OCI-LY7 (cell line): ENCODE measurements around the gene SPAG6. TPM values are rescaled to one million over a fixed set of nuclear protein-coding genes. Genes with fewer than 3 reads are reported as not detected.

ENCODE experiments used
- BruUV-seq: library from RNA; stranded (reverse); fragments of 400-500 nt; replicated peaks from 2 replicates; lab custom pipeline; 2021; lab: Mats Ljungman, UMichigan
- CTCF ChIA-PET: fragments of 300-600 bp; sonication (Branson Sonifier 250); formaldehyde crosslinking; loops from one replicate; lab custom pipeline; 2022; ENCODE audit warnings: antibody characterized with exemption; ENCODE audit not compliant: unreplicated experiment; lab: Charles Lee
- POLR2A ChIA-PET: fragments of 300-600 bp; sonication (Branson Sonifier 250); formaldehyde crosslinking; loops from one replicate; lab custom pipeline; 2022; ENCODE audit warnings: antibody characterized with exemption; lab: Charles Lee
- DNase-seq: peaks from one replicate; pipeline ENCODE4 v3.0.0-alpha.2; 2015; ENCODE audit warnings: low spot score
- H2AFZ ChIP-seq: fragments of 200-600 bp; sonication (generic), shearing (Covaris generic); 2 replicates; pipeline ENCODE4 v1.6.1; 2014; ENCODE audit warnings: mild to moderate bottlenecking, antibody characterized with exemption, low read length, moderate library complexity
- H3K27ac ChIP-seq: fragments of 200-600 bp; sonication (generic); 2 replicates; pipeline ENCODE4 v1.5.1; 2014; ENCODE audit warnings: mixed run types, low read depth, mild to moderate bottlenecking, moderate library complexity, low read length, inconsistent platforms; ENCODE audit not compliant: poor library complexity, severe bottlenecking
- H3K36me3 ChIP-seq: fragments of 200-600 bp; sonication (generic); 2 replicates; pipeline ENCODE4 v1.6.1; 2014; ENCODE audit warnings: mild to moderate bottlenecking, antibody characterized with exemption, low read length, moderate library complexity, mixed read lengths; ENCODE audit not compliant: insufficient read depth
- H3K4me1 ChIP-seq: fragments of 200-600 bp; sonication (generic); 2 replicates; pipeline ENCODE4 v1.5.1; 2014; ENCODE audit warnings: mild to moderate bottlenecking, low read length; ENCODE audit not compliant: insufficient read depth, poor library complexity, severe bottlenecking
- H3K4me2 ChIP-seq: fragments of 200-600 bp; sonication (generic); 2 replicates; pipeline ENCODE4 v1.6.1; 2014; ENCODE audit warnings: mild to moderate bottlenecking, low read length
- H3K4me3 ChIP-seq: fragments of 200-600 bp; sonication (generic); 2 replicates; pipeline ENCODE4 v1.5.1; 2014; ENCODE audit warnings: mild to moderate bottlenecking, low read depth, low read length; ENCODE audit not compliant: poor library complexity, severe bottlenecking
- H3K79me2 ChIP-seq: fragments of 200-600 bp; sonication (generic); 2 replicates; pipeline ENCODE4 v1.6.1; 2016; ENCODE audit warnings: low read depth, mild to moderate bottlenecking, low read length, moderate library complexity, mixed read lengths; ENCODE audit not compliant: insufficient read depth
- H3K9me2 ChIP-seq: fragments of 200-600 bp; sonication (generic); 2 replicates; pipeline ENCODE4 v1.6.1; 2016; ENCODE audit warnings: mild to moderate bottlenecking, low read length, mixed read lengths; ENCODE audit not compliant: insufficient read depth
- H3K9me3 ChIP-seq: fragments of 200-600 bp; sonication (generic); 2 replicates; pipeline ENCODE4 v1.6.1; 2014; ENCODE audit warnings: mild to moderate bottlenecking, mixed run types, low read length, mixed read lengths
- H4K20me1 ChIP-seq: fragments of 200-600 bp; sonication (generic); 2 replicates; pipeline ENCODE4 v1.6.1; 2014; ENCODE audit warnings: mild to moderate bottlenecking, antibody characterized with exemption, low read length, moderate library complexity, mixed read lengths; ENCODE audit not compliant: insufficient read depth
- EZH2phosphoT487 ChIP-seq: fragments of 200-600 bp; sonication (generic); IDR thresholded peaks from 2 replicates; pipeline ENCODE4 v1.6.1; 2018; ENCODE audit warnings: low read depth, borderline replicate concordance, mild to moderate bottlenecking, mixed run types, antibody characterized with exemption, low read length, moderate library complexity, mixed read lengths
- intact Hi-C: fragments of 100-400 bp; cut with micrococcal nuclease; formaldehyde crosslinking; loops from one replicate; pipeline ENCODE4 v1.10.0; 2022; ENCODE audit not compliant: unreplicated experiment
- total RNA-seq, 2 experiments: library from RNA; depleted of rRNA in 1 of 2; stranded (reverse); fragments of >200 nt in 1 of 2; shearing (Covaris generic) in 1 of 2; gene quantifications; 2 replicates each; pipeline ENCODE4 v1.2.3, GENCODE V29; 2014 to 2022
- TF ChIP-seq, protein P1 (sequence below): fragments of 200-600 bp; sonication (generic); conservative IDR thresholded peaks from 2 replicates; pipeline ENCODE4 v1.5.1; 2014; ENCODE audit warnings: mild to moderate bottlenecking, antibody characterized with exemption, low read length, moderate library complexity, mixed read lengths

SPAG6 gene
- total RNA-seq, 2 experiments from 2014 or later = not detected

DNA sequence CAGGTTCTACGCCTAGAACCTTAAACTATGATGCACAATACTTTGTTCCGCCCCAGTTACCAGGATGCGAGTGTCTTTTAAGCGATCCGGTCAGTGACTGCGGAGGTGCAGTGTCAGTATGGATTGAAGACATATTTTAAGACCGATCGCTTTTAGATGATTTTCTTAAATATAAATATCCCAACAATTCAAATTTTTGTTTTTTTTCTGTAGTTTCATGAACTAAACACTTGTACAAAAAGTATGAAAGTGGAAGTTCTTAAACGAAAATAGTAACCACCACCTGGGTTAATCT, 28.3 kb upstream of the SPAG6 start:
- Histone ChIP-seq H2AFZ (peak overlapping the region; percentile 96; the same call in 1 of the 2 replicates), H3K9me3 (no peaks in the 10 kb centered on the region), H3K4me1 (peaks cover 28% of the 10 kb centered on the region), H3K27ac (peak overlapping the region; percentile 61), H3K36me3 (no peaks in the 10 kb centered on the region), H3K4me3 (peak overlapping the region; percentile 92), H3K79me2 (0 out of 2 replicates have a peak, but pooled peaks cover 11% of the 10 kb centered on the region), H3K4me2 (peak overlapping the region; percentile 98), H4K20me1 (peaks cover 24% of the 10 kb centered on the region; the same call in 1 of the 2 replicates), H3K9me2 (no peaks in the 10 kb centered on the region)
- CTCF ChIA-PET = no interaction called here
- no peak for DNase-seq
- POLR2A ChIA-PET = interaction anchor here (0.6 to 2.6 kb wide), 6 partner anchors 22 to 388 kb away, joined by 3 to 11 read pairs (median 4); no protein-coding TSS in a partner anchor
- no peak for TF ChIP-seq EZH2phosphoT487
- TF ChIP-seq, protein P1, sequence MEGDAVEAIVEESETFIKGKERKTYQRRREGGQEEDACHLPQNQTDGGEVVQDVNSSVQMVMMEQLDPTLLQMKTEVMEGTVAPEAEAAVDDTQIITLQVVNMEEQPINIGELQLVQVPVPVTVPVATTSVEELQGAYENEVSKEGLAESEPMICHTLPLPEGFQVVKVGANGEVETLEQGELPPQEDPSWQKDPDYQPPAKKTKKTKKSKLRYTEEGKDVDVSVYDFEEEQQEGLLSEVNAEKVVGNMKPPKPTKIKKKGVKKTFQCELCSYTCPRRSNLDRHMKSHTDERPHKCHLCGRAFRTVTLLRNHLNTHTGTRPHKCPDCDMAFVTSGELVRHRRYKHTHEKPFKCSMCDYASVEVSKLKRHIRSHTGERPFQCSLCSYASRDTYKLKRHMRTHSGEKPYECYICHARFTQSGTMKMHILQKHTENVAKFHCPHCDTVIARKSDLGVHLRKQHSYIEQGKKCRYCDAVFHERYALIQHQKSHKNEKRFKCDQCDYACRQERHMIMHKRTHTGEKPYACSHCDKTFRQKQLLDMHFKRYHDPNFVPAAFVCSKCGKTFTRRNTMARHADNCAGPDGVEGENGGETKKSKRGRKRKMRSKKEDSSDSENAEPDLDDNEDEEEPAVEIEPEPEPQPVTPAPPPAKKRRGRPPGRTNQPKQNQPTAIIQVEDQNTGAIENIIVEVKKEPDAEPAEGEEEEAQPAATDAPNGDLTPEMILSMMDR = no peak
- intact Hi-C loops = loop anchor here (2.0 to 10.0 kb wide), 3 partner anchors 24 to 395 kb away; partner anchors contain the start of gene PIP4K2A
- TSS peak; percentile 67 for BruUV-seq

DNA sequence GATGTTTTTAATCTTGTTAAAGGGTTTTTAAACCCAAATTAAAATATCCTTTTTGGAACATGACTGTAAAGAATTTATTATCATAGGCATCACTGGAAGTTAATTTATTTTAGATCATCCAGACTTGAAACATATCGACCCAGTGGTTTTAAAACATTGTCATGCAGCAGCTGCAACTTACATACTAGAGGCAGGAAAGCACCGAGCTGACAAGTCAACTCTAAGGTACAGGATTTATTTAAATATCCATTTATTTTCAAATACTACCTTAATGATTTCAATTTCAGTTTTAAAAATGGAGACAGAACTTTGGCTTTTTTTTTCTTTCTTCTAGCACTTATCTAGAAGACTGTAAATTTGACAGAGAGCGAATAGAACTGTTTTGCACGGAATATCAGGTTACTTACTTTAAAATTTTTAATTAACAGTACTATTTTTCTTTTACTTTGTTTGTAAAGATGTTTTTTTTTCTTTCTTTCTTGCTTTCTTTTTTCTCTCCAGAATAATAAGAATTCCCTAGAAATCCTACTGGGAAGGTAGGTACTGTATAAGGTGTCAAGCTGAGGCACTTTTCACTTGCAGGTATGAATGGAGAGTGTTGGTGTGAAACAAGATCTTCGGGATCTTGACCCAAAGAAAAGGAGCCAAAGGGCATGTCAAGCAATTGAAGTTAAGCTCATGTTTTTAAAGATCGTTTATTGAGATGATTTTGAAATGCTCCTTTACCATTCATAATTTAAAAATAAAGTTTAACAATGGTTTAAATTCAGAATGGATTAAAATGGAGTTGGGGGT, 27.3 kb upstream of the SPAG6 start:
- Histone ChIP-seq H3K9me3 (no peaks in the 10 kb centered on the region), H3K4me2 (peak overlapping the region; percentile 98), H3K4me3 (peak overlapping the region; percentile 92), H3K9me2 (no peaks in the 10 kb centered on the region), H4K20me1 (peaks cover 27% of the 10 kb centered on the region; the same call in 1 of the 2 replicates), H3K4me1 (peaks cover 28% of the 10 kb centered on the region), H3K79me2 (0 out of 2 replicates have a peak, but pooled peaks cover 11% of the 10 kb centered on the region), H3K36me3 (no peaks in the 10 kb centered on the region), H3K27ac (no peak overlapping the region), H2AFZ (no peak overlapping the region)
- TF ChIP-seq, protein P1 = no peak
- TF ChIP-seq EZH2phosphoT487 = no peak
- POLR2A ChIA-PET = interaction anchor here (0.5 to 1.4 kb wide), 6 partner anchors 10 to 316 kb away, joined by 3 to 6 read pairs (median 3); no protein-coding TSS in a partner anchor
- no TSS peak for BruUV-seq
- DNase-seq = no peak
- CTCF ChIA-PET = no interaction called here
- intact Hi-C loops = loop anchor here (2.0 to 10.0 kb wide), 3 partner anchors 23 to 394 kb away; partner anchors contain the start of gene PIP4K2A
